Fibroblast of lung (primary cell): ENCODE results near the gene LAMTOR1. TPM values are rescaled to one million over a fixed set of nuclear protein-coding genes. Genes with fewer than 3 reads are reported as not detected.

Experiments
- DNase-seq, 2 donors: peaks; one replicate each; pipeline versions ENCODE4 v3.0.0 to v3.0.0-alpha.2; 2010; ENCODE audit warnings: low read depth in 2 of 2
- H2AFZ ChIP-seq: 2 replicates; pipeline ENCODE4 v1.5.1; 2012; ENCODE audit warnings: low read length, control low read depth, inconsistent platforms
- H3K27ac ChIP-seq: 2 replicates; pipeline ENCODE4 v1.5.1; 2011; ENCODE audit warnings: low read length, control low read depth; ENCODE audit not compliant: insufficient read depth
- H3K27me3 ChIP-seq: 2 replicates; pipeline ENCODE4 v1.5.1; 2011; ENCODE audit warnings: mild to moderate bottlenecking, low read length; ENCODE audit not compliant: control insufficient read depth, insufficient read depth
- H3K36me3 ChIP-seq: 2 replicates; pipeline ENCODE4 v1.5.1; 2011; ENCODE audit warnings: low read length; ENCODE audit not compliant: control insufficient read depth, insufficient read depth
- H3K4me1 ChIP-seq: 2 replicates; pipeline ENCODE4 v1.5.1; 2011; ENCODE audit warnings: low read length; ENCODE audit not compliant: control insufficient read depth, insufficient read depth; ENCODE audit errors: extremely low read depth
- H3K4me2 ChIP-seq: 2 replicates; pipeline ENCODE4 v1.5.1; 2011; ENCODE audit warnings: low read length, control low read depth; ENCODE audit not compliant: insufficient read depth; ENCODE audit errors: extremely low read depth
- H3K4me3 ChIP-seq, 4 experiments: fragments of 200-600 bp in 1 of 4; sonication (generic) in 1 of 4; replicated peaks in 1 of 4; 2 replicates each; pipeline ENCODE4 v1.5.1; 2011 to 2016; ENCODE audit warnings: low read length in 4 of 4, low read depth in 3 of 4, mild to moderate bottlenecking in 3 of 4, control low read depth in 2 of 4, inconsistent platforms in 1 of 4, mixed read lengths in 1 of 4; ENCODE audit not compliant: insufficient read depth in 1 of 4; ENCODE audit errors: control extremely low read depth in 1 of 4
- H3K79me2 ChIP-seq: 2 replicates; pipeline ENCODE4 v1.5.1; 2012; ENCODE audit warnings: mild to moderate bottlenecking, low read length, inconsistent platforms; ENCODE audit not compliant: control insufficient read depth, insufficient read depth
- H3K9ac ChIP-seq: 2 replicates; pipeline ENCODE4 v1.5.1; 2011; ENCODE audit warnings: mild to moderate bottlenecking, low read length, control low read depth; ENCODE audit not compliant: insufficient read depth
- H3K9me3 ChIP-seq: 2 replicates; pipeline ENCODE4 v1.5.1; 2012; ENCODE audit warnings: low read depth, low read length; ENCODE audit not compliant: control insufficient read depth, insufficient read depth
- H4K20me1 ChIP-seq: 2 replicates; pipeline ENCODE4 v1.5.1; 2011; ENCODE audit warnings: low read length; ENCODE audit not compliant: control insufficient read depth, insufficient read depth; ENCODE audit errors: extremely low read depth
- CTCF ChIP-seq, 2 donors: IDR thresholded peaks in 1 of 2; conservative IDR thresholded peaks in 1 of 2; 1 replicate in 1 of 2; 2 replicates in 1 of 2; pipeline ENCODE4 v1.5.1; 2011 to 2012; ENCODE audit warnings: low read length in 2 of 2, control low read depth in 1 of 2, inconsistent platforms in 1 of 2, low read depth in 1 of 2, mild to moderate bottlenecking in 1 of 2
- EZH2 ChIP-seq: IDR thresholded peaks from 2 replicates; pipeline ENCODE4 v1.5.1; 2012; ENCODE audit warnings: low read length, control low read depth, mild to moderate bottlenecking; ENCODE audit errors: missing control alignments
- polyA plus RNA-seq, 2 donors: library from polyadenylated mRNA; depleted of rRNA in 1 of 2; stranded (reverse) in 1 of 2; unstranded in 1 of 2; fragments of >200 nt; gene quantifications; 2 replicates each; pipeline ENCODE4 v1.2.1, GENCODE V29; 2011 to 2012; ENCODE audit warnings: missing spikeins in 1 of 2
- total RNA-seq: library from RNA; depleted of rRNA; stranded (reverse); fragments of >200 nt; gene quantifications from 2 replicates; pipeline ENCODE4 v1.2.1, GENCODE V29; 2014

The LAMTOR1 gene
- total and polyA plus RNA-seq, 2 donors (not counting 1 experiment from before 2014, with no cell fraction given) = 90.3 to 137 TPM

- H3K9ac ChIP-seq = no peak overlapping the region
- TF ChIP-seq CTCF (conservative IDR thresholded peaks at IDR 0.05 in 1 of 2, IDR thresholded peaks at IDR 0.05 in 1 of 2; ENCODE audit: low read depth in 1 of 2, low read length in 2 of 2) = no peak
- TF ChIP-seq EZH2 = no peak
- H3K36me3 ChIP-seq = no peaks in the 10 kb centered on the region
- no peak overlapping the region for H2AFZ ChIP-seq
- H3K4me1 ChIP-seq = no peaks in the 10 kb centered on the region
- peaks cover 15% of the 10 kb centered on the region for H3K79me2 ChIP-seq
- no peak overlapping the region for H3K27ac ChIP-seq
- no peak overlapping the region for H3K4me2 ChIP-seq
- no peaks in the 10 kb centered on the region for H3K9me3 ChIP-seq
- H4K20me1 ChIP-seq = no peaks in the 10 kb centered on the region
- no peak for DNase-seq
- H3K27me3 ChIP-seq = no peaks in the 10 kb centered on the region
- no peak overlapping the region for H3K4me3 ChIP-seq
Measured at GRCh38 chr11:72048766-72049460, 54.2 kb downstream of the LAMTOR1 start.

Other genes with a start within 250 kb of the LAMTOR1 start
- not detected in 2 replicates for gene DEFB131B, start 224.8 kb downstream of the LAMTOR1 start, total RNA-seq
- gene DEFB131B, start 224.8 kb downstream of the LAMTOR1 start, polyA plus RNA-seq = not detected in 2 replicates
- gene XNDC1N, start 174.7 kb downstream of the LAMTOR1 start, total RNA-seq = 5.1 and 5.9 TPM in 2 replicates
- 2.5 and 3.5 TPM in 2 replicates for gene XNDC1N, start 174.7 kb downstream of the LAMTOR1 start, polyA plus RNA-seq
- gene RNF121, start 174.3 kb downstream of the LAMTOR1 start, total RNA-seq = 23.1 and 29.6 TPM in 2 replicates
- 48.6 and 48.9 TPM in 2 replicates for gene RNF121, start 174.3 kb downstream of the LAMTOR1 start, polyA plus RNA-seq
- 1.5 and 2.5 TPM in 2 replicates for gene IL18BP, start 104.4 kb downstream of the LAMTOR1 start, total RNA-seq
- gene IL18BP, start 104.4 kb downstream of the LAMTOR1 start, polyA plus RNA-seq = 2.5 and 5.3 TPM in 2 replicates
- 190 and 247 TPM in 2 replicates for gene NUMA1, start 22.8 kb downstream of the LAMTOR1 start, total RNA-seq
- 59.0 and 61.6 TPM in 2 replicates for gene NUMA1, start 22.8 kb downstream of the LAMTOR1 start, polyA plus RNA-seq
- 5.0 and 5.4 TPM in 2 replicates for gene LRRC51, start 22.4 kb downstream of the LAMTOR1 start, total RNA-seq
- gene LRRC51, start 22.4 kb downstream of the LAMTOR1 start, polyA plus RNA-seq = 6.9 and 8.9 TPM in 2 replicates
- gene TOMT, start 2.6 kb upstream of the LAMTOR1 start, total RNA-seq = not detected in 2 replicates
- gene TOMT, start 2.6 kb upstream of the LAMTOR1 start, polyA plus RNA-seq = not detected in 2 replicates
- 20.8 and 24.8 TPM in 2 replicates for gene ANAPC15, start 9.4 kb upstream of the LAMTOR1 start, total RNA-seq
- gene ANAPC15, start 9.4 kb upstream of the LAMTOR1 start, polyA plus RNA-seq = 97.2 and 174 TPM in 2 replicates
- 0.26 and 0.99 TPM in 2 replicates for gene FOLR3, start 32.4 kb upstream of the LAMTOR1 start, total RNA-seq
- 1.4 TPM in 2 replicates for gene FOLR3, start 32.4 kb upstream of the LAMTOR1 start, polyA plus RNA-seq
- not detected in 2 replicates for gene FOLR1, start 88.8 kb upstream of the LAMTOR1 start, total RNA-seq
- gene FOLR1, start 88.8 kb upstream of the LAMTOR1 start, polyA plus RNA-seq = 0.14 and 0.15 TPM in 2 replicates
- gene FOLR2, start 113.5 kb upstream of the LAMTOR1 start, total RNA-seq = not detected in 2 replicates
- gene FOLR2, start 113.5 kb upstream of the LAMTOR1 start, polyA plus RNA-seq = not detected in 2 replicates
- 62.9 and 102 TPM in 2 replicates for gene INPPL1, start 121.5 kb upstream of the LAMTOR1 start, total RNA-seq
- gene INPPL1, start 121.5 kb upstream of the LAMTOR1 start, polyA plus RNA-seq = 60.3 and 76.9 TPM in 2 replicates
- not detected in 2 replicates for gene PHOX2A, start 140.9 kb upstream of the LAMTOR1 start, total RNA-seq
- not detected in 2 replicates for gene PHOX2A, start 140.9 kb upstream of the LAMTOR1 start, polyA plus RNA-seq